Natural killer cell (primary cell): ENCODE results near the gene MAGEC1. TPM values are rescaled to one million over a fixed set of nuclear protein-coding genes. Genes with fewer than 3 reads are reported as not detected.

ENCODE experiments used
- ATAC-seq, 3 donors: fragments of 150-1000 bp in 2 of 3; fragments of 200-7000 bp in 1 of 3; cut with Tn5 transposase; 1 replicate in 1 of 3; 2 replicates in 2 of 3; pipeline ENCODE4 v1.10.0; 2021; ENCODE audit warnings: mild to moderate bottlenecking in 2 of 3, moderate library complexity in 2 of 3
- DNase-seq, 2 donors: peaks; one replicate each; pipeline versions ENCODE4 v3.0.0 to v3.0.0-alpha.2; 2013 to 2021; ENCODE audit warnings: mixed read lengths in 1 of 2
- H3K27ac ChIP-seq: one replicate; pipeline ENCODE4 v1.5.1; 2013; ENCODE audit warnings: mild to moderate bottlenecking, low read length
- H3K27me3 ChIP-seq: one replicate; pipeline ENCODE4 v1.6.1; 2013; ENCODE audit warnings: low read length; ENCODE audit not compliant: control insufficient read depth, insufficient read depth
- H3K36me3 ChIP-seq: one replicate; pipeline ENCODE4 v1.6.1; 2013; ENCODE audit warnings: low read length; ENCODE audit not compliant: control insufficient read depth, insufficient read depth
- H3K4me1 ChIP-seq: one replicate; pipeline ENCODE4 v1.6.1; 2013; ENCODE audit warnings: low read length; ENCODE audit not compliant: control insufficient read depth, insufficient read depth
- H3K4me3 ChIP-seq: one replicate; pipeline ENCODE4 v1.5.1; 2013; ENCODE audit warnings: low read length
- H3K9me3 ChIP-seq: one replicate; pipeline ENCODE4 v1.6.1; 2013; ENCODE audit warnings: low read length; ENCODE audit not compliant: control insufficient read depth, insufficient read depth
- H3K27ac Mint-ChIP-seq, 2 donors: one replicate each; pipeline ENCODE4 v1.8.0; 2022; ENCODE audit warnings: mild to moderate bottlenecking in 2 of 2, mixed read lengths in 2 of 2, moderate library complexity in 1 of 2
- H3K27me3 Mint-ChIP-seq, 2 donors: one replicate each; pipeline ENCODE4 v1.8.0; 2022; ENCODE audit warnings: low read depth in 2 of 2, mixed read lengths in 2 of 2
- H3K36me3 Mint-ChIP-seq: one replicate; pipeline ENCODE4 v1.8.0; 2022; ENCODE audit warnings: mixed read lengths
- H3K4me1 Mint-ChIP-seq, 2 donors: one replicate each; pipeline ENCODE4 v1.8.0; 2022; ENCODE audit warnings: mixed read lengths in 2 of 2
- H3K4me3 Mint-ChIP-seq: one replicate; pipeline ENCODE4 v1.8.0; 2022; ENCODE audit warnings: mild to moderate bottlenecking, moderate library complexity, mixed read lengths
- H3K9me3 Mint-ChIP-seq, 2 donors: one replicate each; pipeline ENCODE4 v1.8.0; 2022; ENCODE audit warnings: mixed read lengths in 2 of 2
- CTCF ChIP-seq: fragments of 200-600 bp; IDR thresholded peaks from one replicate; pipeline ENCODE4 v1.8.0; 2022; ENCODE audit warnings: antibody characterized with exemption
- WGBS: methylation state at CpG from one replicate; pipeline ENCODE4 v1.1.7; 2013; ENCODE audit warnings: missing lambda C conversion rate; ENCODE audit not compliant: insufficient coverage; 5-methylcytosine and 5-hydroxymethylcytosine counted together
- intact Hi-C: fragments of 100-400 bp; cut with micrococcal nuclease; formaldehyde crosslinking; loops from one replicate; pipeline ENCODE4 v1.14.2; 2022
- total RNA-seq, 4 donors: library from RNA; stranded (reverse); fragments of 120-200 nt in 1 of 4; gene quantifications; one replicate each; pipeline versions ENCODE4 v1.2.3 to v1.2.4, GENCODE V29; 2013 to 2022

MAGEC1 gene
- total RNA-seq, 3 donors from 2014 or later (not counting 1 experiment from before 2014, with no cell fraction given): not detected

DNA sequence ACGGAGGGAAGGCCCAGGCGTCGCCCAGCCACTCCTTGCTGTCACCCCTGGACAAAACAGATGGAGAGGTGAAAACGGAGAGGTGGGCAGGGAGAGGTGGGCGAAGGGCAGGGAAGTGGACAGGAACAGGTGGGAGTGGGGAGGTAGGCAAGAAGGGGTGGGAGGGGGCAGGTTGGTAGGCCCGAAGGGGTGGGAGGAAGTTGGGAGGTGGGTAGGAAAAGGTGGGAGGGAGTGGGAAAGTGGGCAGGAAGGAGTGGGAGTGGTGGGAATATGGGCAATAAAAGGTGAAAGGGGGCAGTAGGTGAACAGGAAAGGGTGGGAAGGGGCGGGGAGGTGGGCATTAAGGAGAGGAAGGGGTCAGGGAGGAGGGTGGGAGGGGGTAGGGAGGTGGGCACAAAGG is 9.0 kb upstream of the MAGEC1 start:
- WGBS: 84% methylated on average over 6 of the region's 7 CpGs

DNA sequence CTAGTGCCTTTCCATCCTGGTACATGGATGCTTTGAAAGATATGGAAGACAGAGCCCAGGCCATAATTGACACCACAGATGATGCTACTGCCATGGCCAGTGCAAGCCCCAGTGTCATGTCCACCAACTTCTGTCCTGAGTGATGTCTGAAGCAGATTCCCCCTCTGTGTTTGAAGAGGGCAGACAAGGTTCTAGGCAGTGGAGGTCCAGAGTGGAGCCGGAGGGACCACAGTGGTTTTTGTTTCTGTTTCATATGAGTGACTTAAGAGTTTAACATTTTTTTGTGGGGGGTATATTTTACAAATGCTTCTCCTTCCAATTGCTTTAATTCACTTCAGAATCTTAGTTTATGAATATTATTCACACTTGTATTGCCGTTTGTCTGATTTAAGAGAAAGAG is 6.0 kb upstream of the MAGEC1 start:
- Histone ChIP-seq H3K27ac (no peak overlapping the region), H3K36me3 (no peaks in the 10 kb centered on the region), H3K4me1 (no peaks in the 10 kb centered on the region), H3K27me3 (no peaks in the 10 kb centered on the region), H3K9me3 (peaks cover 2% of the 10 kb centered on the region), H3K4me3 (no peak overlapping the region)
- DNase-seq (no peak), ATAC-seq (no peak)
- WGBS: no CpG with 5 or more reads among the region's 2 CpGs
- Mint-ChIP-seq H3K4me1 (no peaks in the 10 kb centered on the region), H3K27ac (no peak overlapping the region), H3K27me3 (no peaks in the 10 kb centered on the region), H3K9me3 (no peaks in the 10 kb centered on the region), H3K36me3 (no peaks in the 10 kb centered on the region), H3K4me3 (no peak overlapping the region)
- intact Hi-C loops: no loop called here
- TF ChIP-seq CTCF: no peak

More for the DNA sequence above, 9.0 kb upstream of the MAGEC1 start:
- Histone ChIP-seq H3K4me1 (no peaks in the 10 kb centered on the region), H3K36me3 (no peaks in the 10 kb centered on the region), H3K27ac (no peak overlapping the region), H3K27me3 (no peaks in the 10 kb centered on the region), H3K9me3 (peaks cover 2% of the 10 kb centered on the region), H3K4me3 (no peak overlapping the region)
- no peak for DNase-seq
- Mint-ChIP-seq H3K9me3 (no peaks in the 10 kb centered on the region), H3K27me3 (no peaks in the 10 kb centered on the region), H3K4me3 (no peak overlapping the region), H3K4me1 (no peaks in the 10 kb centered on the region), H3K27ac (no peak overlapping the region), H3K36me3 (no peaks in the 10 kb centered on the region)
- TF ChIP-seq CTCF: no peak
- ATAC-seq: no peak
- intact Hi-C loops: no loop called here

DNA sequence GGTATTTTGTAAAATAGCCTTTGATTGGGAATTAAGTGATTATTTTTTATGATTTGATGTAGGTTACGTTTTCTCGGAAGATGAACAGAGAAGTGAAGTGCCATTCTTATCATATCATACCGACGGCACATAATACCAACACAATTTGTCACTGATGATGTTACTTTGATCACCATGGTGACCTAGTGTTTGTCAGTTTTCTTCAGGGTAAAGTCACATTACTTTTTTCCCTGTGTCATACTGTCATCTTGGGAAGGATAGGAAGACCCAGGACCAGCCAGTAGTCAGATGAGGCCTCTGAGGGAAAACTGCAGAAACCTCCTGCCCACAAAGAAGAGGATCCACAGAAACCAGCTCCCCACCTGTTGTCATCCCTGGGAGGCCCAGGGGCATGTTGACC is 1.3 kb upstream of the MAGEC1 start:
- H3K27me3 ChIP-seq: no peaks in the 10 kb centered on the region
- H3K4me3 Mint-ChIP-seq: no peak overlapping the region
- TF ChIP-seq CTCF: no peak
- peaks cover 0 to 16% of the 10 kb centered on the region in 2 donors for H3K27me3 Mint-ChIP-seq
- DNase-seq (no peak), ATAC-seq (no peak)
- no CpG with 5 or more reads among the region's 4 CpGs for WGBS
- no peak overlapping the region for H3K27ac Mint-ChIP-seq
- no peaks in the 10 kb centered on the region for H3K4me1 ChIP-seq
- peaks cover 2 to 11% of the 10 kb centered on the region in 2 donors for H3K9me3 Mint-ChIP-seq
- no peak overlapping the region for H3K27ac ChIP-seq
- no peaks in the 10 kb centered on the region for H3K4me1 Mint-ChIP-seq
- peaks cover 12% of the 10 kb centered on the region for H3K36me3 Mint-ChIP-seq
- intact Hi-C loops: no loop called here
- no peaks in the 10 kb centered on the region for H3K9me3 ChIP-seq
- no peak overlapping the region for H3K4me3 ChIP-seq
- H3K36me3 ChIP-seq: no peaks in the 10 kb centered on the region

DNA sequence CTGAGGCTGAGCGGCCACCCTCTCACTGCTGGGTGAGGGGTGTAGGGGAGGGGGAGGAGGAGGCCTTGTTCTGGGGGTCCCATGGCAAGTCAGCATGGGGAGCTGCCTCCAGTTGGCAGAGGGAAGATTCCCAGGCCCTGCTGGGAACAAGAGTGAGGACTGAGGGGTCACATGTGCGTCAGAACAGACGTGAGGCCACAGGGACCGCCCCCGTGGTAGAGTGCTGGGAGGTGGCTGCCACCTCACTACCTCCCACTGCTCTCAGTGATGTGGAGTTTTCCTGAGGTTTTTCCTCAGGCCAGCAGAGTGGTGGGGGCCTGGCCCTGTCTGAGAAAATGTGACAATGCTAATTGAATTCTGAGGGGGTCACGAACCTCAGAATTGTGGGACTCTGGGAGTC is 568 bp downstream of the MAGEC1 start:
- H3K36me3 ChIP-seq: no peaks in the 10 kb centered on the region
- 93% methylated on average over 4 of the region's 6 CpGs for WGBS
- no peak for TF ChIP-seq CTCF
- peaks cover 0 to 20% of the 10 kb centered on the region in 2 donors for H3K27me3 Mint-ChIP-seq
- no peak overlapping the region for H3K27ac ChIP-seq
- ATAC-seq (no peak), DNase-seq (no peak)
- no peak overlapping the region for H3K4me3 Mint-ChIP-seq
- peaks cover 2 to 16% of the 10 kb centered on the region in 2 donors for H3K9me3 Mint-ChIP-seq
- H3K27ac Mint-ChIP-seq: no peak overlapping the region
- H3K4me3 ChIP-seq: no peak overlapping the region
- no peaks in the 10 kb centered on the region for H3K27me3 ChIP-seq
- no peaks in the 10 kb centered on the region for H3K4me1 Mint-ChIP-seq
- H3K4me1 ChIP-seq: no peaks in the 10 kb centered on the region
- intact Hi-C loops: no loop called here
- H3K36me3 Mint-ChIP-seq: peaks cover 12% of the 10 kb centered on the region
- no peaks in the 10 kb centered on the region for H3K9me3 ChIP-seq
